HL-60 (cell line): ENCODE measurements around the gene BAZ1B.

Experiments used
- DNase-seq, 2 experiments: peaks; one replicate each; pipeline ENCODE4 v3.0.0-alpha.2; 2010 to 2020; ENCODE audit warnings: low read depth in 1 of 2, low spot score in 1 of 2
- H3K27ac ChIP-seq: fragments of 250-450 bp; sonication (Bioruptor Pico); replicated peaks from 2 replicates; pipeline ENCODE4 v1.5.1; 2020; ENCODE audit warnings: mild to moderate bottlenecking, moderate library complexity
- H3K27me3 ChIP-seq: fragments of 250-450 bp; sonication (Bioruptor Pico); 2 replicates; pipeline ENCODE4 v1.5.1; 2021; ENCODE audit warnings: mild to moderate bottlenecking, moderate library complexity; ENCODE audit not compliant: insufficient read depth, poor library complexity, severe bottlenecking
- H3K4me3 ChIP-seq: replicated peaks from 2 replicates; pipeline ENCODE4 v1.5.1; 2011; ENCODE audit warnings: mild to moderate bottlenecking, control low read depth, low read length; ENCODE audit not compliant: insufficient read depth
- CTCF ChIP-seq: IDR thresholded peaks from one replicate; pipeline ENCODE4 v1.5.1; 2011; ENCODE audit warnings: low read length, control low read depth, inconsistent platforms; ENCODE audit not compliant: insufficient read depth
- GABPA ChIP-seq: IDR thresholded peaks from 2 replicates; pipeline ENCODE4 v1.6.1; 2012; ENCODE audit warnings: low read depth
- POLR2AphosphoS5 ChIP-seq: IDR thresholded peaks from 2 replicates; pipeline ENCODE4 v1.6.1; 2012; ENCODE audit warnings: low read depth
- SPI1 ChIP-seq: IDR thresholded peaks from 2 replicates; pipeline ENCODE4 v1.6.1; 2012; ENCODE audit warnings: low read depth, mild to moderate bottlenecking, borderline replicate concordance
- TF ChIP-seq, protein P1 (sequence below): IDR thresholded peaks from 2 replicates; pipeline ENCODE4 v1.6.1; 2012; ENCODE audit warnings: low read depth; ENCODE audit not compliant: insufficient replicate concordance

BAZ1B gene

GRCh38 chr7:73565675-73566340, 43.7 kb upstream of the BAZ1B start:
- DNase-seq = no peak
- TF ChIP-seq SPI1 = no peak
- no peak overlapping the region for H3K4me3 ChIP-seq
- H3K27me3 ChIP-seq = no peaks in the 10 kb centered on the region
- H3K27ac ChIP-seq = no peak overlapping the region

DNA sequence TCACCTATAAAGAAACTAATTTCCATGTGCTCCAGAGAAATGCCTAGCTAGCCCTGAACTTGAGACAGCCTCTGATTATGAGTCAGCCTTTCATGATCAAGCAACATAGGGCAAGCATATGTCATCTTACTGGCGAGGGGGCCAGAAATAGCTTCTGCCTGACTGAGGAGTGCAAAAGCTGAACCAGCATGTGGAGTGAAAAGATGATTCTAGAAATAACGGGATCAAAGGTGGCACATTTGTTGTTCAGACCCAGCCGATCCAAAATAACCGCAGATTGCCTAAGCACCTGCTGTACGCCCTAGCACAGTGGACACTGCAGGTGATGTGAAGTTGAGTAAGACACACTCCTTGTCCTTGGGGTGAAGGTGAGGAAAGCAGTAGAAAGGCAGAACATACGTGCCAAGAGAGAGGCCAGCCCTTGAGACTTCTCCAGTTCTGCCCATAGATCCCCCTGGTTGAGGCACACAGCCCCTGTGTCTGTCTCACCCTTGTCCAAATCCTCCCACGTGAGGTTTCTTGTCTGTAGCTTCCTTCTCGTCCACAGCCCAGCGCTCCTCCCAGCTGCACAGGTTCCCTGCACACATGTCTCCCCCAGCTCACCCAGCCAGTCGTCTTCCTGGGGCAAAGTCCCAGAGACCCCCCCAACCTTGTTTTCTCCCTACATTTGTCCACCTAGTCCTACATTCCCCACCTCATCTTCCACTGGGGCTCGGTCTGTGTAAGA, 38.2 kb upstream of the BAZ1B start:
- no peak for TF ChIP-seq GABPA
- no peak for TF ChIP-seq CTCF
- TF ChIP-seq, protein P1, sequence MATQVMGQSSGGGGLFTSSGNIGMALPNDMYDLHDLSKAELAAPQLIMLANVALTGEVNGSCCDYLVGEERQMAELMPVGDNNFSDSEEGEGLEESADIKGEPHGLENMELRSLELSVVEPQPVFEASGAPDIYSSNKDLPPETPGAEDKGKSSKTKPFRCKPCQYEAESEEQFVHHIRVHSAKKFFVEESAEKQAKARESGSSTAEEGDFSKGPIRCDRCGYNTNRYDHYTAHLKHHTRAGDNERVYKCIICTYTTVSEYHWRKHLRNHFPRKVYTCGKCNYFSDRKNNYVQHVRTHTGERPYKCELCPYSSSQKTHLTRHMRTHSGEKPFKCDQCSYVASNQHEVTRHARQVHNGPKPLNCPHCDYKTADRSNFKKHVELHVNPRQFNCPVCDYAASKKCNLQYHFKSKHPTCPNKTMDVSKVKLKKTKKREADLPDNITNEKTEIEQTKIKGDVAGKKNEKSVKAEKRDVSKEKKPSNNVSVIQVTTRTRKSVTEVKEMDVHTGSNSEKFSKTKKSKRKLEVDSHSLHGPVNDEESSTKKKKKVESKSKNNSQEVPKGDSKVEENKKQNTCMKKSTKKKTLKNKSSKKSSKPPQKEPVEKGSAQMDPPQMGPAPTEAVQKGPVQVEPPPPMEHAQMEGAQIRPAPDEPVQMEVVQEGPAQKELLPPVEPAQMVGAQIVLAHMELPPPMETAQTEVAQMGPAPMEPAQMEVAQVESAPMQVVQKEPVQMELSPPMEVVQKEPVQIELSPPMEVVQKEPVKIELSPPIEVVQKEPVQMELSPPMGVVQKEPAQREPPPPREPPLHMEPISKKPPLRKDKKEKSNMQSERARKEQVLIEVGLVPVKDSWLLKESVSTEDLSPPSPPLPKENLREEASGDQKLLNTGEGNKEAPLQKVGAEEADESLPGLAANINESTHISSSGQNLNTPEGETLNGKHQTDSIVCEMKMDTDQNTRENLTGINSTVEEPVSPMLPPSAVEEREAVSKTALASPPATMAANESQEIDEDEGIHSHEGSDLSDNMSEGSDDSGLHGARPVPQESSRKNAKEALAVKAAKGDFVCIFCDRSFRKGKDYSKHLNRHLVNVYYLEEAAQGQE = no peak
- TF ChIP-seq POLR2AphosphoS5 = no peak; the same call in 1 of the 2 replicates
- no peak for TF ChIP-seq SPI1
- H3K4me3 ChIP-seq = no peak overlapping the region
- no peak overlapping the region for H3K27ac ChIP-seq
- H3K27me3 ChIP-seq = no peaks in the 10 kb centered on the region
- peak in 1 of 2 experiments; percentile 29 for DNase-seq

- TF ChIP-seq, protein P1 = no peak
- TF ChIP-seq CTCF = no peak
- TF ChIP-seq SPI1 = no peak
- TF ChIP-seq POLR2AphosphoS5 = no peak; the same call in 1 of the 2 replicates
- TF ChIP-seq GABPA = no peak
- Histone ChIP-seq H3K27me3 (no peaks in the 10 kb centered on the region), H3K4me3 (peak within 1 kb of the TSS; percentile 92), H3K27ac (peak within 1 kb of the TSS; percentile 98)
- peak; percentile 62 to 74 for DNase-seq
Measured at GRCh38 chr7:73557397-73558257, 35.5 kb upstream of the BAZ1B start, which contains the start of gene BCL7B. Gene BCL7B, minus strand, starts transcription at chr7:73557690. Its CDS starts 112 bp downstream, at chr7:73557578.

DNA sequence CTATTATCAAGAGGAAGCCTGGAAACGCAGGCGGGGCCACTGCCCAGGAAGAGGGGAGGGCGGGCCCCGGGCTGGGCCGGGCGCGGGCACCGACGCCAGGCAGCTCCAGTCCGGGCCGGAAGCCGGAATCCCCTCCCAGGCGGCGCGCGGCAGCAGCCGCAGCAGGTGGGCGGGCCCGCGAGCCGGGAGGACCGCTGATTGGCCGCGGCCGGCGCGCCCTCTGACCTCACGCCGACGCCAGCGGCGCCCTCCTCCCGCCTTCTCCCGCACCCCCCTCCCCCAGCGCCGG, 35.0 kb upstream of the BAZ1B start:
- peak; percentile 85 to 93 for DNase-seq
- TF ChIP-seq POLR2AphosphoS5 = no peak
- TF ChIP-seq, protein P1 = no peak
- no peak; the same call in 1 of the 2 replicates for TF ChIP-seq GABPA
- peak; percentile 54; the same call in 1 of the 2 replicates for TF ChIP-seq SPI1
- no peak for TF ChIP-seq CTCF
- H3K4me3 ChIP-seq = peak overlapping the region; percentile 92
- H3K27me3 ChIP-seq = no peaks in the 10 kb centered on the region
- peak overlapping the region; percentile 98 for H3K27ac ChIP-seq
